Measurements from ENCODE around the gene OCA2.

The OCA2 gene

GRCh38 chr15:27933562-27933961, 165.6 kb downstream of the OCA2 start:
- DNase-seq = no peak

GRCh38 chr15:27932600-27932999, 166.5 kb downstream of the OCA2 start:
- DNase-seq = no peak

GRCh38 chr15:27928386-27928785, 170.7 kb downstream of the OCA2 start:
- DNase-seq = no peak

- no peak for DNase-seq
Observed at GRCh38 chr15:27912283-27912682, 186.8 kb downstream of the OCA2 start.

- no peak for DNase-seq
Observed at GRCh38 chr15:27906802-27907201, 192.3 kb downstream of the OCA2 start.

GRCh38 chr15:27903405-27903804, 195.7 kb downstream of the OCA2 start:
- DNase-seq = no peak

- no peak for DNase-seq
Observed at GRCh38 chr15:27902680-27903385, 196.3 kb downstream of the OCA2 start.

- no peak for DNase-seq
Observed at GRCh38 chr15:27899583-27900285, 199.4 kb downstream of the OCA2 start.

GRCh38 chr15:27897481-27897880, 201.6 kb downstream of the OCA2 start:
- no peak for DNase-seq

- DNase-seq = no peak
Observed at GRCh38 chr15:27894645-27895044, 204.5 kb downstream of the OCA2 start.

GRCh38 chr15:27889258-27889657, 209.9 kb downstream of the OCA2 start:
- no peak for DNase-seq

- no peak for DNase-seq
Observed at GRCh38 chr15:27885201-27885600, 213.9 kb downstream of the OCA2 start.

- no peak for DNase-seq
Observed at GRCh38 chr15:27884726-27885125, 214.4 kb downstream of the OCA2 start.

GRCh38 chr15:27878841-27879240, 220.3 kb downstream of the OCA2 start:
- DNase-seq = no peak

- DNase-seq = no peak
Observed at GRCh38 chr15:27873828-27874227, 225.3 kb downstream of the OCA2 start.

GRCh38 chr15:27873039-27873438, 226.1 kb downstream of the OCA2 start:
- no peak for DNase-seq

GRCh38 chr15:27872355-27872754, 226.8 kb downstream of the OCA2 start:
- no peak for DNase-seq

GRCh38 chr15:27871902-27872260, 227.2 kb downstream of the OCA2 start:
- DNase-seq = no peak

GRCh38 chr15:27871078-27871901, 227.8 kb downstream of the OCA2 start:
- no peak for DNase-seq

GRCh38 chr15:27870320-27870719, 228.8 kb downstream of the OCA2 start:
- DNase-seq = no peak

- no peak for DNase-seq
Observed at GRCh38 chr15:27869697-27870281, 229.3 kb downstream of the OCA2 start.

- no peak for DNase-seq
Observed at GRCh38 chr15:27868828-27869404, 230.2 kb downstream of the OCA2 start.

GRCh38 chr15:27867861-27868260, 231.3 kb downstream of the OCA2 start:
- DNase-seq = no peak
